ENCODE results near the gene NAP1L4.

Gene NAP1L4

DNA sequence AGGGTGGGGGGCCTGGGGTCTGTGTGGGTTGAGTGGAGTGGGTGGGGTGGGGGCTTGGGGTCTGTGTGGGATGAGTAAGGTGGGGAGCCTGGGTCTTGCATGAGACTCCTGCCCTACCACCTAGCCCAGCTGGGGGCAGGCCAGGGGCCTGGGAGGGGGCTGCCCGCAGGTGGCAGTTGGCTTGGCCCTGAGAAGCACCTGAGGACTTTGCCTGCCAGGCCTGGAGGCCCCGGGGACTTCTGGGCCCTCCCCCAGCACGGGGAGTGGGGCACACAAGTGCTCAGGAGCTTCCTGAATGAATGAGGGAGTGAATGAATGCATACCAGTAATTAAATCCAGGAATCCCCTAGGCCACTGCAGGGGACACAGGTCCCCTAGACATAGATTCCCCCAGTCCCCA is 69.5 kb downstream of the NAP1L4 start:
- DNase-seq (ENCODE audit: low read depth): no peak

- no peak for DNase-seq (ENCODE audit: low read depth)
Observed at GRCh38 chr11:2921742-2922493, 70.2 kb downstream of the NAP1L4 start.

- DNase-seq (ENCODE audit: low read depth): no peak
Observed at GRCh38 chr11:2921261-2921660, 70.9 kb downstream of the NAP1L4 start.

DNA sequence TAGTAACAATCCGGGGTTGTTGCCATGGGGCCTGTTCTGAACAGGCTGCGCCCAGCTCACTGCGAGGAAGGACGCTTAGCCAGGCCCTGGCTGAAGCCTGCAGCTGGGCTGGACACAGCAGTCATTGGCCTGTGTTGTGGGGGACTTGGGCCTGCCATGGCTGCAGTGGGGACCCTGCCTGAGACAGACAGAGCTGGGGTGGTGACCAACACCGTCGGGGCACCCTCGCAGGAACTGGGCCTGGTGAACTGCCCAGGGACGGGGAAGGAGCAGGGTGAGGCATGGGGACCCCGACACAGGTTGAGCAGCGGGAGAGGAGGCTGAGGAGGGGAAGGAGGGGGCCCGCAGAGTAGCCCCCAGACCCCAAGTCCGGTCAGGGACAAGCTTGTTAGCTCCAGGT is 71.8 kb downstream of the NAP1L4 start:
- DNase-seq (ENCODE audit: low read depth): no peak

- DNase-seq (ENCODE audit: low read depth): no peak
Observed at GRCh38 chr11:2919837-2920236, 72.3 kb downstream of the NAP1L4 start.

DNA sequence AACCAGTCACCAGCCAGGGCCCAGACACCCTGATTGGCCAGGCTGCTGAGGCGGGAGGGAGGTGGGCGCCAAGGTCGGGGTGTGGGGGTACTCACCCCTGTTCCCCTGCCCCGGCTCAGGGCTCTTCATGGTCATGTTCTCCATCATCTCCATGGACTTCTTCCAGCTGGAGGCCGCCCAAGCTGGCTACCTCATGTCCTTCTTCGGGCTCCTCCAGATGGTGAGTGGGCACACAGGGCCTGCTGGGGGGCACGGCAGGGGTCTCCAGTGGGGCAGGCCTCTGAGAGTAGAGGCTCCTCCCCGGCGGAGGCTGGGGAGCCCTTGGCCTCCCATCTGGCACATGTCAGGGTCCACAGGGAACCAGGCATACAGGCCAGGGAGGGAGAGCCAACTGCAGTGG is 72.9 kb downstream of the NAP1L4 start:
- DNase-seq (ENCODE audit: low read depth): no peak

- DNase-seq (ENCODE audit: low read depth): no peak
Observed at GRCh38 chr11:2917842-2918490, 74.2 kb downstream of the NAP1L4 start.

DNA sequence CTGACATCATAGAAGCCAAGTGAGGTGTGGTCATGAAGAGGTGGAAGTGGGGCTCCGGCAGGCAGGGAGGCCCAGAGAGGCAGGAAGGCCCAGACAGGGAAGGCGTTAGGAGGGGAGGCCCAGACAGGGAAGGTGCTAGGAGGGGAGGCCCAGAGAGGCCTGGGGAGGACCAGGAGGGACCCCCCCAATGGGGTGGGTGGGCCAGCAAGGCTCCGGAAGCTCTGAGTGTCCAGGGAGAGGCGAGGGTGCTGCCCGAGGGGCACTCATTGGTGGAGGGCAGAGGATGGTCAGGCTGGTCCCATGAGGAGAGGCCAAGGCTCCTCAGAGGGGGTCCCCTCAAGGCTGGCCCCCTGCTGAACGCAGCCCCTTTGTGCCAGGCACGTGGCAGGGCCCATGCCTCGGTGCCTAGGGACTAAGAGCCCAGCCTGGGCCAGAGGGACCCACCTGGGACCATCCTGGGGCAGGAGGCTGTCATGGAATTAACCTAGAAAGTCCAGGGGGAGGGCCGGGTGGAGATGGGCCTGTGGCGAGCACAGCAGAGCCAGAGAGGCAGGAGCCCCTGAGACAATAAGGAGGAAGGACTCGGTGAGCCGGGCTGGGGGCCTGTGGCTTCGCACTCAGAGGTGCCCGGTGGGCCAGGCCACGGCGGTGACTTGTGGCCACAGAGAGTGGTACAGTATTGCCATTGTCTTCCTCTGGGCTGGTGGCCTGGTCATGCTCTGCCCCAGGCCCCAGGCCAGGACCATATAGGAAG is 75.1 kb downstream of the NAP1L4 start:
- DNase-seq (ENCODE audit: low read depth): no peak

GRCh38 chr11:2916114-2916891 is 75.8 kb downstream of the NAP1L4 start:
- DNase-seq (ENCODE audit: low read depth): no peak

DNA sequence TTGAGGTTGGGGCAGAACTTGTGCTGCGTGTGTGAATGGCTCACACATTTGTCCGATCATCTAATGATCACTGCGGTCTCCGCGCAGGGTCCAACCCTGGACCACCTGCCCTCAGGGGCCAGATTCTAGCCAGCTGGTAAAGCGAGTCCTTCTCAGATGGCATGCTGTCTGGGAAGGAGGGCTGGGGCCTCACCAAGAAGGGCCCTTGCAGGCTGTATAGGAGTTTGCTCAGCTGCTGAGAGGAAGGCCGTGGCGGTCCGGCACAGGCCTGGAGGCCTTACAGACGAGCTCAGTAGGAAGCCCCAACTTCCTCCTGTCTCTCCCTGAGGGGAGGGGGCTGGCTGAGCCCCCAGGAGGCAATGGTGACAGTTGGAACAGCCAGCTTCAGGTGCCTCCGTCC is 76.7 kb downstream of the NAP1L4 start:
- DNase-seq (ENCODE audit: low read depth): no peak

DNA sequence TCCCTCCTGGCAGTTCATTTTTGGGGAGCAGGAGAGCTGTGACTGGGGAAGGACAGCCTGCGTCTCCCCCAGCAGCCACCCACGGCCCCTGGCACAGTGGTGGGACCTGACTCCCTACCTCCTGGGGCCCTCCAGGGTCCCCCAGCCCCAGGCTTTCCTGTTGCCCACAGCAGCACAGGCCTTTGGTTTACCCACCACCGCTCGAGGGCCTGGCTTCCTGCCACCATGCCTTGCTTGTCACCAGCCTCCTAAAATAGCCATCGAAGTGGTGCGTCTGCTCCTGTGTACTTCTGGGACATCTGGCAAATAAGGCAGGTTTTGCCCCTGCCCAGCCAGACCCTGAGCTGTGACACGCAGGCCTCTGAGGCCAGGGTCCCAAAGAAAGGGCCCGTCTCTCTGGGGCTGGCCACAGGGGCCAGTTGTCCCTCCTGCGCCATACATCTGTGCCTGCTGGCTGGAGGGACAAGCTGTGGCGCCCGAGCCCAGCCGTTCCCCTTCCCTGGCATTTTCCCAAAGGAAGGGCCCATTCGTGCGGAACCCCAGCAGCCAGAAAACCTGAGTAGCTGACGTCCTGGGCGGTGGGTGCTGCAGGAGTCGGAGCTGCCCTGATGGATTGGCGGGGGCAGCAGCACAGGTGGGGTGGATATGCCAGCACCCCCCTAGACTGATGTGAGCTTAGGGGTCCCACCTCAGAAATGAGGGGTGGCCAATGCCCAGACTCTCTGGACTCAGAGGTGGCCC is 77.5 kb downstream of the NAP1L4 start:
- no peak for DNase-seq (ENCODE audit: low read depth)

GRCh38 chr11:2913776-2914175 is 78.4 kb downstream of the NAP1L4 start:
- no peak for DNase-seq (ENCODE audit: low read depth)

DNA sequence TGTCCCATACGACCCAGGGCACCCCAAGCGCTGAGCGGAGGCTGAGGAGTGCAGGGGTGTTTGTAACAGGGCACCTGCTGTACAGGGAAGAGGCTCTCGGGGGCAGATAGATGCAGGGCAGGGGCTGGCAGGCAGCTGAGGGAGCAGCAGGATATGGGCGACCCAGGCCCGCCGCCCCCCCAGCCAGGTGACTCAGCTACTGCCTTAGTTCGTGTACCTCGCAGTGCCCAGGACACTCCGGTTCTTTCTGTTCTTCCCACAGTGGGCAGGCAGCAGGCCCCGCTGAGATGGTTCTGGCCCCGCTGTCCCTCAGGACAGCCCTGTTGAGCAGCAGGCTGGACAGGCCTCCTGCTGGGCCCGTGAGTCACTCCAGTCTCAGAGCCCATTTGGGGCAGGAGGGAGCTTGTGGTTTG is 79.1 kb downstream of the NAP1L4 start:
- no peak for DNase-seq (ENCODE audit: low read depth)

DNA sequence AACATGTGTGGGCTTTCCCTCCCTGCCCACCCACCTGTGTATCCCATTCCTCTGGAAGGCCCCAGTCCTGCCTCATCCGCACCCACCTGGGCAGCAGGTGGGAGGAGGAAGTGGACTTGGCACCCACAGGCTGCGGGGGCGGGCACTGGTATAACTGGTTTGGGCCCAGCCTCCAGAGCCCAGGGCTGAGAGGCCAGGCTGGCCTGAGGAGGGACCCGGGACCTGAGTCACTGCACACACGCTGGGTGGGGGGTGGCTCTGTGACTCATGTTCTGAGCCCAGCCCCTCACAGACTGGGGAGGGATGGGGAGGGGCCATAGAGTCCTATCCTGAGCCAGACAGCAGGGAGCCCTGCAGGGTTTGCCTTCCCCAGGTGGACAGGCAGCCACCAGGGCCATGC is 79.6 kb downstream of the NAP1L4 start:
- no peak for DNase-seq (ENCODE audit: low read depth)

- no peak for DNase-seq (ENCODE audit: low read depth)
Observed at GRCh38 chr11:2911785-2912391, 80.2 kb downstream of the NAP1L4 start.

DNA sequence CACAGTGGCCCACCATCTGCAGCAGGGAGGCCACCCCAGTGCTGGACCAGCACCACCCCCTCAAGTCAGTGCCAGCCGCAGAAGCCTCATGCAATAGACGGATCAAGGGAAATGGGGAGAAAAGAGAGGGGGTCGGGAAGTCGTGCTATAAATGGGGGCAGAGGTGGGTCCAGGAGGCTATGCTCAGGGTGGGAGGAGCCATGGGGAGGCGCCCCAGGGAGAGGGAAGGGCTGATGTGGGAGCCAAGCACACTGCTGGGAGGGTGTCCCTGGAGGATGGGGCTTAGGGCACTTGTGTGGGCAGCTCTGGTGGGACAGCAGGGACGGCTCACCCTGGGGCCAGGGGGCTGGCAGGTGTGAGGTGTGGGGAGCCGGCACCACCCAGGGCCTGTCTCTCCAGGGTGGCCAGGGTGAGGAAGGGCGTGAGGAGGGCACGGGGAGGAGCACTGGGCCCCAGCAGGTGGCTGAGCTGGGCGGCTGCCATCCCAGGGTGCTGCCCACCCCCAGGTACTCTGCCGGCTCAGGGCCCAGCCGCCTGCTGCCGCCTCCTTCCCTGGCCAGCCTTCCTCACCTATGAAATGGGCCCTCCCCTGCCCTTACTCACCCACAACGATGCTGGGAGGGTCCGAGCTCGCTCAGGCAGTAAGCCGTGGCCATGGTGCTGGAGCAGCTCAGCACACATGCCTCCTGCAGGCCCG is 80.9 kb downstream of the NAP1L4 start:
- no peak for DNase-seq (ENCODE audit: low read depth)

- no peak for DNase-seq (ENCODE audit: low read depth)
Observed at GRCh38 chr11:2910401-2910955, 81.7 kb downstream of the NAP1L4 start.

GRCh38 chr11:2909133-2909902 is 82.8 kb downstream of the NAP1L4 start:
- no peak for DNase-seq (ENCODE audit: low read depth)

DNA sequence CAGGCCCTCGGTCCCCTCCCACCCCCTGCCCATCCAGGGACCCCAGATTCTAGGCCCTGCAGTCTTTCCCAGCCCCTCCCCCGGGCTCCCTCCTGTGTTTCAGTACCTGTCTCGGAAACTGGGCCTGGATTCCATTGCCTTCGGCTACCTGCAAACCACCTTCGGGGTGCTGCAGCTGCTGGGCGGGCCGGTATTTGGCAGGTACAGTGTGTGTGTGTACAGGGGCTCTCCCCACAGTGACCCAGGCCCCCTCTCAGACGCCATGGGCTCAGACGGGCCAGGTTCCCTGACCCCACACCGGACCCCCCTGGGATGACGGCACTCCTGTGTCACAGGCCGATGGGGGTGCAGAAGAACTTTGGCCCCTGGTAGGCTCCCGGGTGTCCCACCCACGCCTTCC is 84.0 kb downstream of the NAP1L4 start:
- DNase-seq (ENCODE audit: low read depth): no peak

Measured in GM04504 (cell line).